NCI-H2081 treated with DMSO at 0.1 percent for 48 hours (cell line): ENCODE measurements around the gene KANTR.
A peak's percentile ranks its signal among the peaks of the same experiment; 100 is the strongest.

Experiments used
- DNase-seq: peaks from one replicate; lab custom pipeline; 2025; lab: John Stamatoyannopoulos, UW

Gene KANTR

GRCh38 chrX:53093748-53094581 lies at the start of gene KANTR:
TSS of gene KANTR (plus strand) at chrX:53094142. CDS start at chrX:53124273, 30,131 bp downstream.
- peak; percentile 91 for DNase-seq

- no peak for DNase-seq
These were observed 48.9 kb upstream of the KANTR start for GRCh38 chrX:53044995-53045394.

GRCh38 chrX:53047228-53047627 lies 46.7 kb upstream of the KANTR start:
- DNase-seq, result no peak

- no peak for DNase-seq
These were observed 45.5 kb upstream of the KANTR start, which contains the start of gene GPR173 for GRCh38 chrX:53048169-53049126. TSS of gene GPR173 (plus strand) at chrX:53048789. CDS start at chrX:53076622, 27,833 bp downstream.

- no peak for DNase-seq
These were observed 44.8 kb upstream of the KANTR start for GRCh38 chrX:53049127-53049517.

- no peak for DNase-seq
These were observed 43.1 kb upstream of the KANTR start for GRCh38 chrX:53050841-53051240.

GRCh38 chrX:53055244-53055849 lies 38.6 kb upstream of the KANTR start:
- DNase-seq, result no peak

GRCh38 chrX:53056292-53056691 lies 37.6 kb upstream of the KANTR start:
- DNase-seq, result no peak

GRCh38 chrX:53065104-53065503 lies 28.8 kb upstream of the KANTR start:
- DNase-seq, result no peak

- DNase-seq, result no peak
These were observed 22.9 kb upstream of the KANTR start for GRCh38 chrX:53071064-53071463.

GRCh38 chrX:53071604-53072417 lies 22.1 kb upstream of the KANTR start:
- peak; percentile 40 for DNase-seq

GRCh38 chrX:53072418-53073114 lies 21.4 kb upstream of the KANTR start:
- no peak for DNase-seq

- peak; percentile 38 for DNase-seq
These were observed 20.8 kb upstream of the KANTR start for GRCh38 chrX:53073115-53073586.

- no peak for DNase-seq
These were observed 18.9 kb upstream of the KANTR start for GRCh38 chrX:53075011-53075410.

- DNase-seq, result no peak
These were observed 17.3 kb upstream of the KANTR start for GRCh38 chrX:53076671-53077070.

GRCh38 chrX:53077207-53078197 lies 16.4 kb upstream of the KANTR start:
- DNase-seq, result no peak

- no peak for DNase-seq
These were observed 15.0 kb upstream of the KANTR start for GRCh38 chrX:53078943-53079342.

- DNase-seq, result no peak
These were observed 13.0 kb upstream of the KANTR start for GRCh38 chrX:53080628-53081580.
